Measurements from ENCODE around the gene ADAM23. TPM values are rescaled to one million over a fixed set of nuclear protein-coding genes. Genes with fewer than 3 reads are reported as not detected.

Gene ADAM23
- total RNA-seq, 2 experiments from 2014 or later = 0.10 to 0.42 TPM

DNA sequence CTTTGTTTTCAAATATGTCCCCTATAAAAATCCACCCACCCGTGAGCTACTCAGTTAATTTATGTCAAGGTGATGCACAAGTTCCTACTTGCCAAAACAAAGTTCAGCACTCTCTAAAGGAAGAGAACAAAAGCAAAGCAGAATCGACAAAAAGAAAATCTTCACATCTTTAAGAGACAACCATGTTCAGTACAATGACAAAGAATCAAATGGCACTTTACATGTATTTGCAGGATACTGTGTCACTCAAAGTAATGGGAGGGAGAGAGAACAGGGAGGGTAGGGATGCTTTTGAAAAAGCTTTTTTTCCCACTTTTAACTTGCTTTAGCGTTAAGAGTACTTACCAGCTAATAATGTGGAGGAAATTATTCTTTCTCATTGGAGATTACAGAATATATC is 159.9 kb downstream of the ADAM23 start:
- H3K27ac Mint-ChIP-seq = no peak overlapping the region
- CTCF ChIA-PET = no interaction called here
- peaks cover 2% of the 10 kb centered on the region for H3K27me3 Mint-ChIP-seq (ENCODE audit: low read depth)
- H3K9me3 Mint-ChIP-seq = no peaks in the 10 kb centered on the region
- no peaks in the 10 kb centered on the region for H3K4me1 Mint-ChIP-seq (ENCODE audit: low read depth)
- DNase-seq = no peak
- H3K36me3 Mint-ChIP-seq (ENCODE audit: low read depth) = no peaks in the 10 kb centered on the region
- intact Hi-C loops (cut with micrococcal nuclease) = no loop called here
- no peak overlapping the region for H3K4me3 Mint-ChIP-seq

GRCh38 chr2:206610451-206610850 is 167.1 kb downstream of the ADAM23 start:
- CTCF ChIA-PET = interaction anchor here (0.8 kb wide), 1 partner anchor 9 kb away, joined by 3 read pairs; no protein-coding TSS in a partner anchor
- Mint-ChIP-seq H3K4me1 (ENCODE audit: low read depth) (peaks cover 6% of the 10 kb centered on the region), H3K9me3 (no peaks in the 10 kb centered on the region), H3K27me3 (ENCODE audit: low read depth) (peaks cover 2% of the 10 kb centered on the region), H3K36me3 (ENCODE audit: low read depth) (no peaks in the 10 kb centered on the region), H3K27ac (no peak overlapping the region), H3K4me3 (no peak overlapping the region)
- intact Hi-C loops (cut with micrococcal nuclease) = no loop called here
- no peak for DNase-seq

DNA sequence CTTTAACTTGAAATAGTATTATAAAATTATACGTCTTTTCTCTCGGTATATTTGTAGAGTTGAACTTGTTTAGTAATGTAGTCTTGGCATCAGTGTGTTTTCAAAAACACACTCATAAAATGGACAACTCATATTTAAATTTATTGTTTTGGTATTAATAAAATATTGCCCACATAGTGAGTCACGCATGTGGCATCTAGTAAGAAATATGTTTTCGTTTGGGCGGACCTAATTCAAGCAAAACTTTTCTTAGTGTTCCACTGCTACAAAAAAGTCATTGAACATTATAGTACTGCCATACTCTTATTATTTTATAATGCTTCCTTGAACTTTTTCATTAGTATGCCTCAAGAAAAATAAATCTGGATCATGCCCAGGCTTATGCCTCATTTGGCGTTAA is 167.9 kb downstream of the ADAM23 start:
- no peak for DNase-seq
- intact Hi-C loops (cut with micrococcal nuclease) = no loop called here
- CTCF ChIA-PET = no interaction called here

DNA sequence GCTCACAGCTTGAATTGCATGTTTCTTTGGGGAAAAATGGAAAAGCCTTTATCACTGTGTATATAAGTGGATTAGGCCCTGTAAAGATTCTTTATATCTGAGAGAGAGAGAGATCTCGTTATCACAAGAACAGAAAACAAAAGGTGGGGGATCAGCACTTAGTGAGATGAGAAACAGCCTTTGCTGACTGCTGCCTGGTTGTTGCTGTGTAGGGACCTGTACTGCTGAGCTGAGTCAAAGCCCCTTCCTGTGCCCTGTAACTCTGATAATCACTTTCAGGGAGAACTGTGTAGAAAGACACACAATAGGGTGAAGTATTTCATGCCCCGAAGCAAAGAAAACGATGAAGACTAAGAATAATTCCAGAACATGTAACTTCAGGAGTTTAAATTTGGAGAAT is 168.4 kb downstream of the ADAM23 start:
- no peak overlapping the region for H3K4me3 Mint-ChIP-seq
- no peaks in the 10 kb centered on the region for H3K9me3 Mint-ChIP-seq
- no peak for DNase-seq
- intact Hi-C loops (cut with micrococcal nuclease) = no loop called here
- no peaks in the 10 kb centered on the region for H3K27me3 Mint-ChIP-seq (ENCODE audit: low read depth)
- CTCF ChIA-PET = no interaction called here
- peaks cover 6% of the 10 kb centered on the region for H3K4me1 Mint-ChIP-seq (ENCODE audit: low read depth)
- H3K27ac Mint-ChIP-seq = no peak overlapping the region
- no peaks in the 10 kb centered on the region for H3K36me3 Mint-ChIP-seq (ENCODE audit: low read depth)

More for the DNA sequence above, 167.9 kb downstream of the ADAM23 start:
- Mint-ChIP-seq H3K36me3 (ENCODE audit: low read depth) (no peaks in the 10 kb centered on the region), H3K4me3 (no peak overlapping the region), H3K4me1 (ENCODE audit: low read depth) (peaks cover 6% of the 10 kb centered on the region), H3K27ac (no peak overlapping the region), H3K27me3 (ENCODE audit: low read depth) (no peaks in the 10 kb centered on the region), H3K9me3 (no peaks in the 10 kb centered on the region)

- CTCF ChIA-PET = no interaction called here
- DNase-seq = no peak
- Mint-ChIP-seq H3K4me1 (ENCODE audit: low read depth) (peaks cover under 1% of the 10 kb centered on the region), H3K27ac (no peak overlapping the region), H3K36me3 (ENCODE audit: low read depth) (no peaks in the 10 kb centered on the region), H3K27me3 (ENCODE audit: low read depth) (peaks cover 3% of the 10 kb centered on the region), H3K9me3 (no peaks in the 10 kb centered on the region), H3K4me3 (no peak overlapping the region)
- intact Hi-C loops (cut with micrococcal nuclease) = no loop called here
These were observed 171.5 kb downstream of the ADAM23 start for GRCh38 chr2:206614811-206615210.

GRCh38 chr2:206615417-206616089 is 172.2 kb downstream of the ADAM23 start:
- peaks cover 6% of the 10 kb centered on the region for H3K27me3 Mint-ChIP-seq (ENCODE audit: low read depth)
- no peak overlapping the region for H3K4me3 Mint-ChIP-seq
- no peaks in the 10 kb centered on the region for H3K9me3 Mint-ChIP-seq
- H3K4me1 Mint-ChIP-seq (ENCODE audit: low read depth) = no peaks in the 10 kb centered on the region
- no peaks in the 10 kb centered on the region for H3K36me3 Mint-ChIP-seq (ENCODE audit: low read depth)
- H3K27ac Mint-ChIP-seq = no peak overlapping the region
- no peak for DNase-seq
- CTCF ChIA-PET = interaction anchor here (0.7 kb wide), 1 partner anchor 56 kb away, joined by 3 read pairs; no protein-coding TSS in a partner anchor
- intact Hi-C loops (cut with micrococcal nuclease) = no loop called here

DNA sequence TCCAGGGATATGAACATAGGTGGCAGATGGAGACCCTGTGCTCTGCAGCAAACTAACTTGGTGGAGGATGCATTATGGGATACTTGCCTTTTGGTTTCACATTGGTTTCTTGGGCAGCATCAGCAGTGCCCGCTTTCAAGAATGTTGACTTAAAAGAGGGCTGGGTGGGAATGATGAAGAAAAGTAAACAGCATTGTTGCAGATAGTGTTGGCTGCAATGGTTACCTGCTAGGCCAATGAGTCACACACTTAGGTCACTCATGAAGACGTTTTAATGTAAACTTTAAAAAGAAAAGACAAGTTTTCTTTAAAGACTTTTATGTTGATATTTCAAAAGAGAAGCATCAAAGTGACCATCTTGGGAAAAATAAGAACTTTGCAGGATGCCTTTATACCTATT is 172.8 kb downstream of the ADAM23 start:
- Mint-ChIP-seq H3K36me3 (ENCODE audit: low read depth) (no peaks in the 10 kb centered on the region), H3K4me1 (ENCODE audit: low read depth) (no peaks in the 10 kb centered on the region), H3K27me3 (ENCODE audit: low read depth) (peaks cover 6% of the 10 kb centered on the region), H3K27ac (no peak overlapping the region), H3K4me3 (no peak overlapping the region), H3K9me3 (no peaks in the 10 kb centered on the region)
- CTCF ChIA-PET = interaction anchor here (0.7 kb wide), 1 partner anchor 57 kb away, joined by 3 read pairs; no protein-coding TSS in a partner anchor
- intact Hi-C loops (cut with micrococcal nuclease) = no loop called here
- no peak for DNase-seq

DNA sequence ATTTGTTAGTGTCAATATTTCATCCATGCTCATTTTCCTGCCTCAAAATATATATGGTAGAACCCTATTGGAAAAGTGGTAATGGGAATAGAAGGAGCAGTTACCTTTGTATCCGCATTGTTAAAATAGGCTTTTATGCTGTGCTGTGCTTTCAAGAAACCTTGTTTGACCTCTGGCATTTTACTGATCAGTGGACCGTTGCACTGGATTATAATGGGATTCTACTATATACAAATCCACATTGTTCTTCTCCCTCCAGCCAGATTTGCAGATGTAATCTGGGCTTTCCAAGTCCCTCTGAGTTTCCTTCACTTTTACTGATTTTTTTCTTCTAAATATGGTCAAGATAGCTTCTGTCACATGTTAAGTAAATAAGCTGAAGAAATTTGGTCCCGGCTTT is 175.7 kb downstream of the ADAM23 start:
- Mint-ChIP-seq H3K4me1 (ENCODE audit: low read depth) (no peaks in the 10 kb centered on the region), H3K27ac (no peak overlapping the region), H3K27me3 (ENCODE audit: low read depth) (peaks cover 6% of the 10 kb centered on the region), H3K9me3 (no peaks in the 10 kb centered on the region), H3K36me3 (ENCODE audit: low read depth) (no peaks in the 10 kb centered on the region), H3K4me3 (no peak overlapping the region)
- intact Hi-C loops (cut with micrococcal nuclease) = no loop called here
- CTCF ChIA-PET = interaction anchor here (0.6 kb wide), 1 partner anchor 27 kb away, joined by 4 read pairs; no protein-coding TSS in a partner anchor
- no peak for DNase-seq

GRCh38 chr2:206626108-206626507 is 182.8 kb downstream of the ADAM23 start:
- Mint-ChIP-seq H3K36me3 (ENCODE audit: low read depth) (no peaks in the 10 kb centered on the region), H3K4me3 (no peak overlapping the region), H3K4me1 (ENCODE audit: low read depth) (no peaks in the 10 kb centered on the region), H3K9me3 (no peaks in the 10 kb centered on the region), H3K27ac (no peak overlapping the region), H3K27me3 (ENCODE audit: low read depth) (peaks cover 7% of the 10 kb centered on the region)
- intact Hi-C loops (cut with micrococcal nuclease) = no loop called here
- CTCF ChIA-PET = no interaction called here
- no peak for DNase-seq

GRCh38 chr2:206627632-206628031 is 184.3 kb downstream of the ADAM23 start:
- CTCF ChIA-PET = no interaction called here
- H3K36me3 Mint-ChIP-seq (ENCODE audit: low read depth) = no peaks in the 10 kb centered on the region
- no peaks in the 10 kb centered on the region for H3K9me3 Mint-ChIP-seq
- intact Hi-C loops (cut with micrococcal nuclease) = no loop called here
- H3K4me3 Mint-ChIP-seq = no peak overlapping the region
- no peak overlapping the region for H3K27ac Mint-ChIP-seq
- DNase-seq = no peak
- no peaks in the 10 kb centered on the region for H3K4me1 Mint-ChIP-seq (ENCODE audit: low read depth)
- H3K27me3 Mint-ChIP-seq (ENCODE audit: low read depth) = peaks cover 7% of the 10 kb centered on the region

GRCh38 chr2:206631340-206631739 is 188.0 kb downstream of the ADAM23 start:
- Mint-ChIP-seq H3K4me1 (ENCODE audit: low read depth) (no peaks in the 10 kb centered on the region), H3K4me3 (no peak overlapping the region), H3K36me3 (ENCODE audit: low read depth) (no peaks in the 10 kb centered on the region), H3K9me3 (no peaks in the 10 kb centered on the region), H3K27ac (no peak overlapping the region), H3K27me3 (ENCODE audit: low read depth) (peaks cover 11% of the 10 kb centered on the region)
- no peak for DNase-seq
- intact Hi-C loops (cut with micrococcal nuclease) = no loop called here
- CTCF ChIA-PET = no interaction called here

DNA sequence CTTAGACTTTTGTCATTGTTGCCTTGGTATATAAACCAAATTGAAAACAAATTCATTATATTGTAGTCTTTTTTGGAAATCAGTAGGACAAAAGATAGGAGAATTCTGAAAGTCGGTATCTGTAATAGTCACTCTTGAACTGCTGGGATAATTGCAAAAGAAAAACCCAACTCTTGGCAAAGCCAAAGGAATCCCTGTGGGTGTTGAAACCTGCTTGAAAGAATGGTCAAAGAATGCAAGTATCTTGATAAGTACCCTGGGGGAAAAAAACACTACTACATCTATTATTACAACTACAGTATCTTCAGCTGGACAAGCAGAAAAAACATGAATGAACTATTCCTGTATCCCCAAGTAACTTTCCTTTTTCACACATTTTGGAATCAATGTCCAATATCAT is 191.7 kb downstream of the ADAM23 start:
- CTCF ChIA-PET = no interaction called here
- Mint-ChIP-seq H3K4me3 (no peak overlapping the region), H3K27me3 (ENCODE audit: low read depth) (peaks cover 12% of the 10 kb centered on the region), H3K4me1 (ENCODE audit: low read depth) (no peaks in the 10 kb centered on the region), H3K36me3 (ENCODE audit: low read depth) (no peaks in the 10 kb centered on the region), H3K27ac (no peak overlapping the region), H3K9me3 (no peaks in the 10 kb centered on the region)
- DNase-seq = no peak
- intact Hi-C loops (cut with micrococcal nuclease) = no loop called here

DNA sequence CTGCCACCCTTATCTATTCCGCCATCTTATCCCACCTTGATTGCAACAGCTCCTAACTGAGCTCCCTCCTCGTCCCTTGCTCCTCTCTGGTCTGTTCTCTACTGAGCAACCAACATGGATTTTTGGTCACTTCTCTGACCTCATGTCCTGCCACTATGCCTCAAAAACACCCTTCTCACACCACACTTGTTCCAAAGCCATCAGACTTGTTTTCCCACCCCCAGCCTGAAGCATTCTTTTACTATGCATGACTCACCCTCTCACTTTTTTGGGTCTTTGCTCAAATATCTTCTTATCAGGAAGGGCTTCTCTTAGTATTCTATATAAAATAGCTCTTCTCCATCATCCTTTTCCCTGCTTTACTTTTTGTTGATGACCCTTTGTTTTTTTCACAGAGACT is 196.3 kb downstream of the ADAM23 start:
- DNase-seq = no peak
- Mint-ChIP-seq H3K4me1 (ENCODE audit: low read depth) (no peaks in the 10 kb centered on the region), H3K36me3 (ENCODE audit: low read depth) (no peaks in the 10 kb centered on the region), H3K9me3 (no peaks in the 10 kb centered on the region), H3K4me3 (no peak overlapping the region), H3K27me3 (ENCODE audit: low read depth) (peaks cover 22% of the 10 kb centered on the region), H3K27ac (no peak overlapping the region)
- intact Hi-C loops (cut with micrococcal nuclease) = no loop called here
- CTCF ChIA-PET = interaction anchor here (0.7 kb wide), 1 partner anchor 15 kb away, joined by 3 read pairs; no protein-coding TSS in a partner anchor

All from activated naive CD4-positive, alpha-beta T cell treated with anti-CD3 and anti-CD28 coated beads for 36 hours (primary cell).